ENCODE data around the gene LRRN2. TPM values are rescaled to one million over a fixed set of nuclear protein-coding genes. Genes with fewer than 3 reads are reported as not detected.

LRRN2 gene
- polyA plus RNA-seq (2011; rRNA removed) (3.6 and 4.3 TPM in 2 replicates), polyA plus RNA-seq (2017; fragmentation: RNase III; extraction: RNeasy Plus Mini Kit Qiagen cat#74134 plus additional on column Dnase treatment) (5.7 to 6.8 TPM (median 6.6 TPM) in 3 replicates), polyA minus RNA-seq (2011; rRNA and poly(A)+ RNA removed) (2.3 and 3.1 TPM in 2 replicates)
- 5.4 and 7.8 TPM in 2 replicates for polyA plus RNA-seq (2012; cell fraction: cytosol; rRNA removed)
- 15.3 and 18.8 TPM in 2 replicates for polyA plus RNA-seq (2012; cell fraction: nucleus; rRNA removed)

- Histone ChIP-seq H3K4me2 (peak within 1 kb of the TSS; percentile 75), H3K4me1 (peaks cover 14% of the 10 kb centered on the region), H3K9me3 (no peaks in the 10 kb centered on the region), H3K4me3 (peak within 1 kb of the TSS; percentile 65), H3K27ac (peak within 1 kb of the TSS; percentile 82 to 98)
- peak; percentile 31 for TF ChIP-seq MAX (IDR thresholded peaks at IDR 0.05)
- no peak for TF ChIP-seq CBX2 (IDR thresholded peaks at IDR 0.05; ENCODE audit: borderline replicate concordance, low read depth)
- TF ChIP-seq SMC3 (IDR thresholded peaks at IDR 0.05), result peak; percentile 26; the same call in 1 of the 3 replicates
- no peak for TF ChIP-seq ESRRA (IDR thresholded peaks at IDR 0.05; ENCODE audit: borderline replicate concordance, low read length)
- TF ChIP-seq CBX8 (IDR thresholded peaks at IDR 0.05), result no peak
- no peak for TF ChIP-seq TFCP2L1 (CRISPR knock-in tag; IDR thresholded peaks at IDR 0.05)
- ChIA-PET CTCF (interaction anchor here (0.8 to 5.1 kb wide), 12 partner anchors 9 to 122 kb away, joined by 3 to 28 read pairs (median 8); no protein-coding TSS in a partner anchor), POLR2A (interaction anchor here (1.0 kb wide), 1 partner anchor 42 kb away, joined by 3 read pairs; no protein-coding TSS in a partner anchor)
- FAIRE-seq (no peak), DNase-seq (ENCODE audit: low read depth in 1 of 2, low spot score in 1 of 2) (peak; percentile 28 to 60), ATAC-seq (peak; percentile 69)
- WGBS (ENCODE audit: missing lambda C conversion rate), result 9% methylated on average over 15 of the region's 84 CpGs
Measured at GRCh38 chr1:204685236-204686006, at the start of gene LRRN2. Gene LRRN2, minus strand, starts transcription at chr1:204685738. Its CDS starts 65,746 bp downstream, at chr1:204619992.

- ChIA-PET POLR2A (no interaction called here), CTCF (interaction anchor here (0.8 to 1.4 kb wide), 3 partner anchors 9 to 57 kb away, joined by 3 to 10 read pairs (median 3); no protein-coding TSS in a partner anchor)
- no peak overlapping the region for H3K4me2 ChIP-seq
- FAIRE-seq (no peak), ATAC-seq (no peak), DNase-seq (ENCODE audit: low read depth in 1 of 2, low spot score in 1 of 2) (no peak)
- H3K9me3 ChIP-seq, result peaks cover 22% of the 10 kb centered on the region
- no peak overlapping the region for H3K4me3 ChIP-seq
- H3K4me1 ChIP-seq, result no peaks in the 10 kb centered on the region
- TF ChIP-seq PBX3 (IDR thresholded peaks at IDR 0.05) (no peak), MAZ (IDR thresholded peaks at IDR 0.05; ENCODE audit: borderline replicate concordance, low read depth, low read length) (no peak), HDAC2 (IDR thresholded peaks at IDR 0.05) (no peak), TP53 (CRISPR knock-in tag; IDR thresholded peaks at IDR 0.05) (no peak), E2F6 (IDR thresholded peaks at IDR 0.05; ENCODE audit: borderline replicate concordance, low read depth) (no peak), EHMT2 (IDR thresholded peaks at IDR 0.05; ENCODE audit: low read depth) (no peak), MAX (IDR thresholded peaks at IDR 0.05) (no peak), USF2 (IDR thresholded peaks at IDR 0.05) (no peak), CTCF (IDR thresholded peaks at IDR 0.05) (no peak), BHLHE40 (IDR thresholded peaks at IDR 0.05; ENCODE audit: low read depth, low read length) (no peak)
- H3K27ac ChIP-seq, result no peak overlapping the region
Measured at GRCh38 chr1:204735042-204735441, 49.5 kb upstream of the LRRN2 start.

Data from A549 (cell line).